Measurements from ENCODE around the gene NAB1.

Gene NAB1

GRCh38 chr2:190666895-190667294, 18.0 kb downstream of the NAB1 start:
- in situ Hi-C loops (cut with MboI; ENCODE audit: low sequenced_read_pairs): no loop called here

GRCh38 chr2:190668892-190669291, 20.0 kb downstream of the NAB1 start:
- in situ Hi-C loops (cut with MboI; ENCODE audit: low sequenced_read_pairs): no loop called here

GRCh38 chr2:190670182-190670946, 21.5 kb downstream of the NAB1 start:
- in situ Hi-C loops (cut with MboI; ENCODE audit: low sequenced_read_pairs): no loop called here

GRCh38 chr2:190674966-190675650, 26.2 kb downstream of the NAB1 start:
- in situ Hi-C loops (cut with MboI; ENCODE audit: low sequenced_read_pairs): no loop called here

- in situ Hi-C loops (cut with MboI; ENCODE audit: low sequenced_read_pairs): no loop called here
Measured at GRCh38 chr2:190677255-190677654, 28.4 kb downstream of the NAB1 start.

GRCh38 chr2:190678444-190679162, 29.7 kb downstream of the NAB1 start:
- in situ Hi-C loops (cut with MboI; ENCODE audit: low sequenced_read_pairs): no loop called here

GRCh38 chr2:190679391-190679790, 30.5 kb downstream of the NAB1 start:
- in situ Hi-C loops (cut with MboI; ENCODE audit: low sequenced_read_pairs): no loop called here

- in situ Hi-C loops (cut with MboI; ENCODE audit: low sequenced_read_pairs): no loop called here
Measured at GRCh38 chr2:190679813-190680591, 31.1 kb downstream of the NAB1 start.

GRCh38 chr2:190682168-190682567, 33.3 kb downstream of the NAB1 start:
- in situ Hi-C loops (cut with MboI; ENCODE audit: low sequenced_read_pairs): no loop called here

- in situ Hi-C loops (cut with MboI; ENCODE audit: low sequenced_read_pairs): no loop called here
Measured at GRCh38 chr2:190683802-190684201, 34.9 kb downstream of the NAB1 start.

- in situ Hi-C loops (cut with MboI; ENCODE audit: low sequenced_read_pairs): no loop called here
Measured at GRCh38 chr2:190684931-190685330, 36.0 kb downstream of the NAB1 start.

GRCh38 chr2:190685333-190685732, 36.5 kb downstream of the NAB1 start:
- in situ Hi-C loops (cut with MboI; ENCODE audit: low sequenced_read_pairs): no loop called here

- in situ Hi-C loops (cut with MboI; ENCODE audit: low sequenced_read_pairs): no loop called here
Measured at GRCh38 chr2:190693533-190694232, 44.8 kb downstream of the NAB1 start.

GRCh38 chr2:190694479-190694878, 45.6 kb downstream of the NAB1 start:
- in situ Hi-C loops (cut with MboI; ENCODE audit: low sequenced_read_pairs): no loop called here

- in situ Hi-C loops (cut with MboI; ENCODE audit: low sequenced_read_pairs): no loop called here
Measured at GRCh38 chr2:190695739-190696138, 46.9 kb downstream of the NAB1 start.

GRCh38 chr2:190696792-190697398, 48.0 kb downstream of the NAB1 start:
- in situ Hi-C loops (cut with MboI; ENCODE audit: low sequenced_read_pairs): no loop called here

GRCh38 chr2:190697421-190697820, 48.5 kb downstream of the NAB1 start:
- in situ Hi-C loops (cut with MboI; ENCODE audit: low sequenced_read_pairs): no loop called here

- in situ Hi-C loops (cut with MboI; ENCODE audit: low sequenced_read_pairs): no loop called here
Measured at GRCh38 chr2:190698895-190699294, 50.0 kb downstream of the NAB1 start.

GRCh38 chr2:190701586-190701985, 52.7 kb downstream of the NAB1 start:
- in situ Hi-C loops (cut with MboI; ENCODE audit: low sequenced_read_pairs): no loop called here

GRCh38 chr2:190705280-190705679, 56.4 kb downstream of the NAB1 start:
- in situ Hi-C loops (cut with MboI; ENCODE audit: low sequenced_read_pairs): no loop called here

Data from hTERT RPE-1 (cell line).